ENCODE results near the gene ETV1.

GRCh38 chr7:13992596-13992964 is 3.1 kb upstream of the ETV1 start:
- TF ChIP-seq MXI1 (IDR thresholded peaks at IDR 0.05; ENCODE audit: borderline replicate concordance, low read depth, low read length) (no peak), CTCF (conservative IDR thresholded peaks at IDR 0.05; ENCODE audit: low read depth, low read length) (no peak), RCOR1 (IDR thresholded peaks at IDR 0.05; ENCODE audit: insufficient replicate concordance, low read length) (no peak), POLR2A (IDR thresholded peaks at IDR 0.05; ENCODE audit: low read depth, low read length) (no peak), USF2 (IDR thresholded peaks at IDR 0.05; ENCODE audit: low read depth, low read length) (no peak), CEBPB (IDR thresholded peaks at IDR 0.05; ENCODE audit: low read depth, low read length) (no peak), SMC3 (IDR thresholded peaks at IDR 0.05; ENCODE audit: low read depth, low read length) (no peak), RAD21 (IDR thresholded peaks at IDR 0.05; ENCODE audit: low read length) (no peak), RFX5 (IDR thresholded peaks at IDR 0.05; ENCODE audit: low read depth, low read length) (no peak), ELK1 (IDR thresholded peaks at IDR 0.05; ENCODE audit: borderline replicate concordance, low read depth, low read length) (no peak), BHLHE40 (IDR thresholded peaks at IDR 0.05; ENCODE audit: low read depth, low read length) (no peak), FOS (IDR thresholded peaks at IDR 0.05; ENCODE audit: low read depth, low read length) (no peak)
